ENCODE results near the gene MEGF11. TPM values are rescaled to one million over a fixed set of nuclear protein-coding genes. Genes with fewer than 3 reads are reported as not detected.

MEGF11 gene
- total RNA-seq, 4 donors from 2014 or later = 0.97 to 10.6 (median 4.0) TPM

DNA sequence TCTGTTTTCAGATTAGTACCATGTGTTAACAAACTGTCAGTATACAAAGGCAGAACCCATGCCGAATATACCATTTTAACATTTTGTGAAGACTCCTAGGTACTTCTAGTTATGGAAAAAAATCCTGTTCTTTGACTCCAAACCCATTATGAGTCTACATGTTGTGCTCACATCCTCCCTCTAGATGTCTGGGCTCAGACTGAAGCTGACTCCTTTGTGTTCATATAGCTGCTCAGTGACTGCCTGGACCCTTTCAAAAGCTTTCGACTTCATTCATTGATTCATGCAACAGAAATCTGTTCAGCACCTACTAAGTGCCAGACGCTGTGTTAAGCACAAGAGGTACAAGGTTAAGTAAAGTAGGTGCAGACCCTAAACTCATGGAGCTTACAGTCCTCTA lies 60.5 kb downstream of the MEGF11 start:
- intact Hi-C loops (cut with DNase I; ENCODE audit: low total_unique reads) = no loop called here
- TF ChIP-seq, protein P1, sequence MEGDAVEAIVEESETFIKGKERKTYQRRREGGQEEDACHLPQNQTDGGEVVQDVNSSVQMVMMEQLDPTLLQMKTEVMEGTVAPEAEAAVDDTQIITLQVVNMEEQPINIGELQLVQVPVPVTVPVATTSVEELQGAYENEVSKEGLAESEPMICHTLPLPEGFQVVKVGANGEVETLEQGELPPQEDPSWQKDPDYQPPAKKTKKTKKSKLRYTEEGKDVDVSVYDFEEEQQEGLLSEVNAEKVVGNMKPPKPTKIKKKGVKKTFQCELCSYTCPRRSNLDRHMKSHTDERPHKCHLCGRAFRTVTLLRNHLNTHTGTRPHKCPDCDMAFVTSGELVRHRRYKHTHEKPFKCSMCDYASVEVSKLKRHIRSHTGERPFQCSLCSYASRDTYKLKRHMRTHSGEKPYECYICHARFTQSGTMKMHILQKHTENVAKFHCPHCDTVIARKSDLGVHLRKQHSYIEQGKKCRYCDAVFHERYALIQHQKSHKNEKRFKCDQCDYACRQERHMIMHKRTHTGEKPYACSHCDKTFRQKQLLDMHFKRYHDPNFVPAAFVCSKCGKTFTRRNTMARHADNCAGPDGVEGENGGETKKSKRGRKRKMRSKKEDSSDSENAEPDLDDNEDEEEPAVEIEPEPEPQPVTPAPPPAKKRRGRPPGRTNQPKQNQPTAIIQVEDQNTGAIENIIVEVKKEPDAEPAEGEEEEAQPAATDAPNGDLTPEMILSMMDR (IDR thresholded peaks at IDR 0.05) = no peak
- TF ChIP-seq POLR2A (IDR thresholded peaks at IDR 0.05) = no peak
- WGBS, 2 donors = 83 to 89% methylated on average over 3 of the region's 3 CpGs
- DNase-seq (ENCODE audit: low spot score in 2 of 2) = no peak
- H3K4me3 ChIP-seq (ENCODE audit: low read depth, poor library complexity, severe bottlenecking) = no peak overlapping the region

DNA sequence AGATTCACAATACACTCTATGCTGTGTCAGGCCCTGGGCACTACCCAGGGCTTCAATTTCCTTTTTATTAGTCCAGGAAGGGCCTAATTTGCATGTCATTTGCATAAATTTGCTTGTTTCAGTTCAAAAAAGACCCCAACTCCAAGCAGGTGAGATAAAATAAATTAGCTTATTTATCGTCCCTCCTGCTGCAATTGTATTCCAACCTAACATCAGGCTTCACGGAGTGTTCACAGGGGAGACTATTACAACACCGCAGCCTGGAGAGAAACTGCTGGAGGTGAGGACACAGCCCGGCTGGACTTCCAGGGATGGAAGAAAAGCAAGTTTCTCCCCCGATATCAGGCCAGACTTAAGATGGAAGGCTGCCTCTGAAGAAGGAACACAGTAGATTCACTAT lies 62.8 kb downstream of the MEGF11 start:
- WGBS, 2 donors = 75 to 82% methylated on average over 5 of the region's 5 CpGs
- H3K4me3 ChIP-seq (ENCODE audit: low read depth, poor library complexity, severe bottlenecking) = no peak overlapping the region
- intact Hi-C loops (cut with DNase I; ENCODE audit: low total_unique reads) = no loop called here
- no peak for TF ChIP-seq POLR2A (IDR thresholded peaks at IDR 0.05)
- TF ChIP-seq, protein P1 (IDR thresholded peaks at IDR 0.05) = no peak
- DNase-seq (ENCODE audit: low spot score in 2 of 2) = peak in 1 of 2 donors; percentile 9

DNA sequence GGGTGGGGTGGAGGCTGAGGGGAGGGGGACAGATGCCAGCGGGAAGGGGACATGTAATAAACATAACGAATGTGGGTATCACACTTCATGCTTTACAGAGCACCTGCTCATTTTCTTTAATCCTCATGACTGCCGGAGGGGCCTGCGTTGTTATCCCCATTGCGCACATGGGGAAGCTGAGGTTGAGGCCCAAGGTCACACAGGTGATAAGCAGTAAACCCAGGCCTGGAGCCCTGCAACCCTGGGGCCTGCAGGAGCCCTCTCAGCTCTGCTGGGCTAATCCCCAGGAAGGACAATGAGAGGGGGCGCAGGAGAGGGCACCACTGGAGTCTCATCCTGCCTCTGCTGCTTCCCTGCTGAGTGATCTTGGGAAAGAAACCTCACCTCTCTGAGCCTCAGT lies 64.3 kb downstream of the MEGF11 start:
- peak in 1 of 2 donors; percentile 21 for DNase-seq (ENCODE audit: low spot score in 2 of 2)
- intact Hi-C loops (cut with DNase I; ENCODE audit: low total_unique reads) = no loop called here
- TF ChIP-seq, protein P1 (IDR thresholded peaks at IDR 0.05) = no peak
- TF ChIP-seq POLR2A (IDR thresholded peaks at IDR 0.05) = no peak
- 79 to 85% methylated on average over 6 of the region's 6 CpGs for WGBS, 2 donors
- H3K4me3 ChIP-seq (ENCODE audit: low read depth, poor library complexity, severe bottlenecking) = no peak overlapping the region

DNA sequence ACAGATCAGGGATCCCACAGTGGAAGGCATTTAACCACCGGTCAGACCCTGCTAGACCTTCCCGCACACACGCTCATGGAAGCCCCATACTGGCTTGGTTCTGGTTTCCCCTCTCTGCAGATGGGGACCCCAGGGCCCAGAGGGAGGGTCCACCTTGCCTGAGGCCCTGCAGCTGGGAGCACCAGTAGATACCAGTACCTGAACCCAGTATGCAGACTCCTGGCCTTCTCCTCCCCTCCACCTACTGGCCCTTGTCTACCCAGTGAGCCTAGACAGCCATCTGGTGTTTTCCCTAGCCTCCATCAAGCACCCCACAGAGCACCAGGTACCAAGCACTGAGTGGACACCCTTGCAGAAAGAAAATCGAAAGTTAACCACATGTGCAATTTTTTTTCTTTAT lies 65.1 kb downstream of the MEGF11 start:
- intact Hi-C loops (cut with DNase I; ENCODE audit: low total_unique reads) = no loop called here
- 80 to 82% methylated on average over 4 of the region's 4 CpGs for WGBS, 2 donors
- TF ChIP-seq, protein P1 (IDR thresholded peaks at IDR 0.05) = no peak
- no peak for TF ChIP-seq POLR2A (IDR thresholded peaks at IDR 0.05)
- H3K4me3 ChIP-seq (ENCODE audit: low read depth, poor library complexity, severe bottlenecking) = no peak overlapping the region
- DNase-seq (ENCODE audit: low spot score in 2 of 2) = peak in 1 of 2 donors; percentile 56

DNA sequence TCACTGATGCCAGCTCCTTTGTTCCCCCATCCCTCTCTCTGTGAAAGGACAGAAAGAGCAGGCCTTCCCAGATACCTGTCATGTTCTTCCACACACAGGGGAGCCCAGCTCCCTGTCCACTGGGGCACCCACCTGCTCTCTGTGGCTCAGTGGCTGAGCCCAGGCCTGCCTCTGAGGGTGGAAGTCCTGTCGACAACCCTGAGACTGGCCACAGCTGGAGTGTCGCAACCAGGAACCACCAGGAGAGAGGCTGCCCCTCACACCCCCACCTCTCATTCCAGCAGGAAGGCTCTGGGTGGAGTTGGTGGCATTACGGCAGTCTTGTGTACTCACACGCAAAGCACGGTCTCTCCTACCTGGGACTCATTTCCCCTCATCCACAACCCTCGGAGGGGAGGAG lies 66.3 kb downstream of the MEGF11 start:
- intact Hi-C loops (cut with DNase I; ENCODE audit: low total_unique reads) = no loop called here
- DNase-seq (ENCODE audit: low spot score in 2 of 2) = peak in 1 of 2 donors; percentile 18
- no peak overlapping the region for H3K4me3 ChIP-seq (ENCODE audit: low read depth, poor library complexity, severe bottlenecking)
- TF ChIP-seq, protein P1 (IDR thresholded peaks at IDR 0.05) = no peak
- TF ChIP-seq POLR2A (IDR thresholded peaks at IDR 0.05) = no peak
- 77 to 80% methylated on average over 6 of the region's 6 CpGs for WGBS, 2 donors
